ENCODE measurements around the gene SSTR4. TPM values are rescaled to one million over a fixed set of nuclear protein-coding genes. Genes with fewer than 3 reads are reported as not detected.

The SSTR4 gene
- total RNA-seq, 1 experiment from 2014 or later, result not detected

DNA sequence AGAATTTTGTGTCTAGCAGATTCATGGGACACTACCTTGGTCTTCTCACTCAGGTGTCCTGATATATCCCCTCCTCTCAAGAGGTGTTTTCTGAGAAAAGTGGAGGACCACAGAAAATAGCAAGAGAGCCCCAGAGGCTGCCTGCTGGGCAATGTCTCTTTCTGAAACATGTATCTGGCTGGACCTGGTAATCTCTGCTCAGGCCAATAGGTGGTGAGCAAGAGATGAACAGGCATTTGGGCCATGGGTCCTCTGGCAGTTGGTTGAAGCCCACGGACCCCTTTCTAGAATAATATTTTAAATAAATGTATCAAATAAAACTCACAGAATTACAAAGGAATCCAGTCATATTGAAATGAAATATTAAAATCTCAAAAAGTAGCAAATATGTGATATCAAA is 23.1 kb downstream of the SSTR4 start:
- Histone ChIP-seq H3K36me3 (no peaks in the 10 kb centered on the region), H3K9me3 (replicated peaks) (no peaks in the 10 kb centered on the region), H3K27ac (no peak overlapping the region), H3K27me3 (replicated peaks) (no peaks in the 10 kb centered on the region; the same call in 1 of the 2 replicates), H3K4me1 (replicated peaks) (peaks cover 31% of the 10 kb centered on the region), H3K4me3 (no peak overlapping the region)
- no peak for DNase-seq (ENCODE audit: low read depth in 1 of 2, low spot score in 2 of 2)

DNA sequence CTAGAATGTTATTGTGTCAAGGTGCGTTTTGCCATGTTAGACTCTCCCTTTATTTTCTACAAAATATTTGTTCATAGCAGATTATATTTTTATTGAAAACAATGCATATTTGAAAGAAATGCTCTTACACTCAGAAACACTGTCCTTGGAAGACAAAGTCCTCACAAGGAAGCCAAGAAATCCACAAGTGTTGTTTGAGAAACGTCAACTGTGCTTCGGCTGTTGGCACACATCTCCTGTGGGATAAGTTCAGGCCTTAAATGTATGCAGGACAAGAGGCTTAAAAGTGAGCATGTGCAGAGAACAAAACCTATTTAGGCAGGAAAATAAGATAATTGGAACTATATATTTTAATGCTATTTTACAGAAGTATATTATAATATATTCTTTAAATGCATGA is 23.9 kb downstream of the SSTR4 start:
- Histone ChIP-seq H3K9me3 (replicated peaks) (no peaks in the 10 kb centered on the region), H3K4me1 (replicated peaks) (peaks cover 36% of the 10 kb centered on the region), H3K36me3 (no peaks in the 10 kb centered on the region), H3K27me3 (replicated peaks) (no peaks in the 10 kb centered on the region; the same call in 1 of the 2 replicates), H3K4me3 (no peak overlapping the region), H3K27ac (no peak overlapping the region)
- DNase-seq (ENCODE audit: low read depth in 1 of 2, low spot score in 2 of 2), result no peak

DNA sequence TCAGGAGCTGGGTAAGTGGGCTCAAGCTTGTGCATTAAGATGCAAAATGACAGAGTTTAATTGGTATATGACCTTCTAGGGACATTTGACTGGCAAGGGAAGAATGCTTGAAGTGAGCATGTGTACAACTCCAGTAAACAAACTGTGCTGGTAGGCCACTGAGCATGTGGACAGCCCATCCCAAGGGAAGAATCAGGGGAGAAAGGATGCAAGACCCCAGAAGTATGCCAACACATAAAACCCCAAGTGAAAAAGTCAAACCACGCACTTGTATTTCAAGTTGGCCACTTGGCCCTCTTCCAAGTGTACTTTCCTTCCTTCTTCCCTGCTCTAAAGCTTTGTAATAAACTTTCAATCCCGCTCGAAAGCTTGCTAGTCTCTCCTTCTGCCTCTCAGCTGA is 24.7 kb downstream of the SSTR4 start:
- H3K27ac ChIP-seq, result no peak overlapping the region
- H3K27me3 ChIP-seq (replicated peaks), result no peaks in the 10 kb centered on the region; the same call in 1 of the 2 replicates
- H3K36me3 ChIP-seq, result no peaks in the 10 kb centered on the region
- no peaks in the 10 kb centered on the region for H3K9me3 ChIP-seq (replicated peaks)
- no peak overlapping the region for H3K4me3 ChIP-seq
- peaks cover 41% of the 10 kb centered on the region for H3K4me1 ChIP-seq (replicated peaks)
- no peak for DNase-seq (ENCODE audit: low read depth in 1 of 2, low spot score in 2 of 2)

DNA sequence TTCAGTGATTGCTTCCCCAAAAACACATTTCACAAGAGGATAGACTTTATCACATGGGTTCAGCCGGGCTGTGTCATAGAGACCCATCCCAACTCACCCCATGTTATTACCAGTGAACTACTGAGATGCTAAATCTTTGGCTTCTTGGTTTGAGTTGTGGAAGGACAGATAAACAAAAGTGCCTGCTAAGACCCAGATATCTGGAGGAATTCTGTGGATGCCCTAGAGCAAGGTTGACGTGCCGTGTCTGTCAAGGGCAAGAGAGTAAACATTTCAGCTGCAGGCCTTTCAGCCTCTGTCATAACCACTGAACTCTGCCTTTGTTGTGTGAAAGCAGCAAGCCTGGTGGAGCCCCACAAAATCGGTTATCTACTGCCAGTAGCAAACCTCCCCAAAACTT is 25.5 kb downstream of the SSTR4 start:
- Histone ChIP-seq H3K27ac (peak overlapping the region; percentile 63), H3K4me3 (no peak overlapping the region), H3K27me3 (replicated peaks) (no peaks in the 10 kb centered on the region; the same call in 1 of the 2 replicates), H3K4me1 (replicated peaks) (peaks cover 49% of the 10 kb centered on the region), H3K36me3 (no peaks in the 10 kb centered on the region), H3K9me3 (replicated peaks) (no peaks in the 10 kb centered on the region)
- peak; percentile 38 to 56 for DNase-seq (ENCODE audit: low read depth in 1 of 2, low spot score in 2 of 2)

DNA sequence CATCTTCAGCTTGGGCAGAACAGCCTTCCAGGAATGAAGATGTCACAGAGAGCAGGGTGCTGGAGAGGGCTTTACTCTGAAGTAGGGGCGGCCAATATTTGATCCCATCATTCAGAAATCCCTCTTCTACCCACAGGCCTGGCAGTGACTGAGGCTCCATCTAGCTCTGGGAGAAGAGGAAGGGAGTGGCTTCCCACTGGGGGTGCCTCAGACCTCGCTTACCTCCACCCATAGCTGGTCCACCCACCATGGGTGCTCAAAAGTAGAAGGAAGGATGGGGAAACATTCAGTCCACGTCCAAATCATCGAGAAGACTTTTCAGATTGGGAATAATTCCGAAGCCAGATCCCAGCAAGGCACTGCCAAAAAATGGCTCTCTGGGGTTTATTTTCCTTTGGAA is 26.1 kb downstream of the SSTR4 start:
- H3K4me3 ChIP-seq, result no peak overlapping the region
- no peak for DNase-seq (ENCODE audit: low read depth in 1 of 2, low spot score in 2 of 2)
- H3K27ac ChIP-seq, result peak overlapping the region; percentile 63
- H3K4me1 ChIP-seq (replicated peaks), result peaks cover 55% of the 10 kb centered on the region
- H3K9me3 ChIP-seq (replicated peaks), result no peaks in the 10 kb centered on the region
- no peaks in the 10 kb centered on the region for H3K27me3 ChIP-seq (replicated peaks)
- no peaks in the 10 kb centered on the region for H3K36me3 ChIP-seq

DNA sequence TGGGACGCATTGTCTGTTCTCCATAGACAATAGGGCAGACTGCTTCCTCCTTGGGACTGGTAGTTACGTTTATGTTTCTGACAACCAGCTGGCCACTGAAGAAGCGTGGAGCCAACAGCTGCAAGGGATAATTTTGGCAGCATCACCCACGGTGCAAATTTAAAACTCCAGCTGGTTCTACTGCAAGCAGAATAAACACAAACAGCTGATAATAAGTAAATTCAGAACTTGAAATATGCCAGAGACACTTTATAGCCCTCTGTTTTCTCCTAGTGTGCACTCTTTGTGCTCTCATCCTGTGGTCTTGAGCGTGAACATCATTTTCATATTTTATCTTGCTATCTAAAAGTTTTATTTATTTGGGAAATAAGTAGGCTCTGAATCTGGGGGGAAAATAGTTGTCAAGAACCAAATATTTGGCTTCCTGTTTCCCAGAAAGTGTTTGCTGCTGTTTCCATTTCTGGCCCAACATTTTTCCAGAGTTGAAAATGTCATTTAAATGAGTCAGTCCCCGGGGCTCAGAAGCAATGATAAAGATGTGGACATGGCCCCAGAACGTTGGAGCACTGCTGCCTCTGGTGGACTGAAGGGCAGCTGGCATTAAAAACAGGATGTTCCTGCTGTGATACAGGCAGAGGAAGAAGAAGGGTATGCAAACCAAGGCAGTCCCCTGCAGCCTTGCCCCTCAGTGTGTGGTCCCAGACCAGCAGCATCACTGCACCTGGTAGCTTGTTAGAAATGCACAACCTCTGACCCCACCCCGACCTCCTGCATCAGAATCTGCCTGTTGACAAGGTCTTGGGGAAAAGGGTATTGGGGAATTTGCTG is 26.8 kb downstream of the SSTR4 start:
- Histone ChIP-seq H3K9me3 (replicated peaks) (no peaks in the 10 kb centered on the region), H3K4me1 (replicated peaks) (peaks cover 56% of the 10 kb centered on the region), H3K27ac (peak overlapping the region; percentile 63), H3K4me3 (no peak overlapping the region), H3K36me3 (no peaks in the 10 kb centered on the region), H3K27me3 (replicated peaks) (no peaks in the 10 kb centered on the region)
- peak; percentile 76 to 81 for DNase-seq (ENCODE audit: low read depth in 1 of 2, low spot score in 2 of 2)

DNA sequence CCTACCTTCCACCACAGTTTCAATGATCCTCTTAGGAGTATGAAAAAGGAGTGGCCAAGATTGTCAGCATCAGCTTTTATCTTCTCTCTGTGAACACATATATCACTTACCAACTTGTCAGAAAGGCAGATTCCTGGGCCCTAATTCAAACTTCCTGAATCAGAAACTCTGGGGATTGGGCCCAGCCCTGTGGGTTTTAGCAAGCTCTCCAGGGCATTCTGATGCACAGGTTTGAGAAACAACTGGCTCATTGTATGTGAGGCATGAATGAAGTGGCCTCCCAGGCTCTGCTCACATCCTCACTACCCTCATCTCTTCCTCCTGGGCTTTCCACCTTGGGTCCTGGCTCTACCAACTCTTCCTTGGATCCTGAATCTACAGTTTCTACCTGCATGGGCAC is 27.5 kb downstream of the SSTR4 start:
- Histone ChIP-seq H3K27me3 (replicated peaks) (no peaks in the 10 kb centered on the region), H3K4me3 (no peak overlapping the region), H3K36me3 (no peaks in the 10 kb centered on the region), H3K27ac (no peak overlapping the region), H3K9me3 (replicated peaks) (no peaks in the 10 kb centered on the region), H3K4me1 (replicated peaks) (peaks cover 56% of the 10 kb centered on the region)
- no peak for DNase-seq (ENCODE audit: low read depth in 1 of 2, low spot score in 2 of 2)

DNA sequence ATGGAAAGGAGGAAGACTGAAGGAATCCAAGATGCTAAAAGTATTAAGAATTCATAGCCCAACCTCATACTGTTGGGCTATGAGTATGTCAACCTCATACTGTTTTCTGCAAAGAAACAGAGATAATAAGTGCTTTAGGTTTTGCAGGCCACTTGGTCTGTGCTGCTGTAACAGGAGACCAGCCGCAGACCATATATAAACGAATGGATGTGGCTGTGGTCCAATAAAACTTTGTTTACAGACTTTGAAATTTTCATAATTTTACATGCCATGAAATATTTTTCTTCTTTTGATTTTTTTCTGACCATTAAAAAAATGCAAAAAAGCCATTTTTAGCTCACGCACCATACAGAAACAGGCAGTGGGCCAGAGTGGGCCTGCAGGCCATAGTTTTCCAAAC is 28.1 kb downstream of the SSTR4 start:
- no peak overlapping the region for H3K4me3 ChIP-seq
- no peaks in the 10 kb centered on the region for H3K36me3 ChIP-seq
- H3K4me1 ChIP-seq (replicated peaks), result peaks cover 56% of the 10 kb centered on the region
- no peak for DNase-seq (ENCODE audit: low read depth in 1 of 2, low spot score in 2 of 2)
- no peak overlapping the region for H3K27ac ChIP-seq
- H3K9me3 ChIP-seq (replicated peaks), result no peaks in the 10 kb centered on the region
- no peaks in the 10 kb centered on the region for H3K27me3 ChIP-seq (replicated peaks)

DNA sequence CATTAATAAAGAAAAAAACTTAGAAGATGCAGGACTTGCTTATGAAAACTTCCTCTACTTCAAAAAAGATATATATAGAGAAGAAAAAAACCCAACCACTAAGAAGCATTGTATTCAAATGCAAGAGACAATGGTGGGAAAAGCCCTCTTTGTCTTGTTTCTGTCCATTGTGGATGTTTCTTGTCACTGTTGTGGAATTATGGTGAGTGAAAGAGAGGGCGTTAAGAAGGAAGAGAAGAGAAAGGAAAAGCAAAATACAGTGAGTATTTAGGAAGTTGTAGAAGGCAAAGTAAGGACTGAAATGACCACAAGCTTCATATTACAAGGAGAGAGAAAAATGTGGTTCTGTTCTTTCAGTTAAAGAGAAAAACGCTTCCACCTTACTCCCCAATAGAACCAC is 28.5 kb downstream of the SSTR4 start:
- Histone ChIP-seq H3K27me3 (replicated peaks) (no peaks in the 10 kb centered on the region), H3K36me3 (no peaks in the 10 kb centered on the region), H3K4me3 (no peak overlapping the region), H3K4me1 (replicated peaks) (peaks cover 56% of the 10 kb centered on the region), H3K27ac (no peak overlapping the region), H3K9me3 (replicated peaks) (no peaks in the 10 kb centered on the region)
- no peak for DNase-seq (ENCODE audit: low read depth in 1 of 2, low spot score in 2 of 2)

DNA sequence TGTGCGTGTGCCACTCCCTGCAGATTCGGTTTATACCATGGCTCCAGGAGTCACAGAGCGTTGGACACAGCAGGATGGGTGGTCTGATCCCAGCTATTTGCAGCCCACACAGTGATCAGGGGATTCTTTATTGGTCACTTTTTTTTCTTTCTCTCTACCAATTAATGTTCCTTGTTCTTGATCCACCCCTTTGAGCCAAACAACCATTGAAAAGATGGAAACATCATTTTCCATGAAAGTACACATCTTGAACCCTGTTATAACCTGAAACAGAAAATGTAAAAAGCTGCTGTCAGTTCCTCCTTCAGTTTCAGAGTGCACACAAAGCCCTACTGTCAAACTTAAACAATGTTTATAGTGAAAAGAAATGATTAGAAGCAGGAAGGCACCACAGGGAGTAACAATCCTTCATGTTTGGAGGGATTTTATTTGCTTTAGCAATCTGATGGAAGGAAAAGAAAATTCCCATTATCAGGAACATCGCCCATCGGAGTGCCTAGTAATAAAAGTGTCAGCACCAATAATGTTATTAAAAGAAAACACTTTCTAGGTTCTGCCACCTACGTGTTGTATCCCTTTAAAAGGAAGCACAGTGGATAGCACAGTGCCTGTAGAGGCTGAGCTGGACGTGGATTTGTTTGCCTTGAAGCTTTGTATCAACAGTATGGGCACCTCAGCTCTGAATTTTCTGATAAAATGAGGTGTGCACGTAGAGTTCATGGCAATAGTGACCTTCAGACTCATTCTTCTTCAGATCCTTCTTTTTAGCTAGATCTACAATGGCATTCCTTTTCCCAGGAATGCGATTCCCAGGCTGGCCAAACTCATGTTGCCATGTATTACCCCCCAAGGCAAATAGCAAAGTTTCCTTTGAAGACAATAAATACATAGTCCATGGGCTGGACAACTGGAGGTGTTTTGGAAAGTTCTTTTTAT is 30.4 kb downstream of the SSTR4 start:
- H3K27ac ChIP-seq, result no peak overlapping the region
- peak in 1 of 2 experiments; percentile 14 for DNase-seq (ENCODE audit: low read depth in 1 of 2, low spot score in 2 of 2)
- H3K4me3 ChIP-seq, result no peak overlapping the region
- no peaks in the 10 kb centered on the region for H3K36me3 ChIP-seq
- no peaks in the 10 kb centered on the region for H3K9me3 ChIP-seq (replicated peaks)
- H3K4me1 ChIP-seq (replicated peaks), result peaks cover 47% of the 10 kb centered on the region
- no peaks in the 10 kb centered on the region for H3K27me3 ChIP-seq (replicated peaks)

DNA sequence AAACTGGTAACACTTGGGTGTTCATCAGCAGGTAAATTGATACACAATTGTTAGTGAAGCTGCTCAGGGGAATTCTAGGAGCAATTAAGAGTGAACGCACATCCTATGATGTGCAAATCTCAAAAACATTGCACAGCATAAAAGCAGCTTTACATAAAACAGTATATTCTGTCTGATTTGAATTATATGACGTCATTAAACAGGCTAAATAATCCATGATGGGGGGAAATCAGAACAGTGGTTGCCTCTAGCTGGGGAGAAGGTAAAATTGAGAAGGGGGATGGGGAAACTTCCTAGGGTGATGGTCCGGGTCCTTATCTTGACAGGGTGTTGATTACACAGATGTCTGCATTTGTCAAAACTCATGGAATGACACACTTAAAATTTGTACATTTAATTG is 31.7 kb downstream of the SSTR4 start:
- Histone ChIP-seq H3K36me3 (no peaks in the 10 kb centered on the region), H3K4me1 (replicated peaks) (peaks cover 35% of the 10 kb centered on the region), H3K4me3 (no peak overlapping the region), H3K27me3 (replicated peaks) (no peaks in the 10 kb centered on the region), H3K27ac (no peak overlapping the region), H3K9me3 (replicated peaks) (no peaks in the 10 kb centered on the region)
- DNase-seq (ENCODE audit: low read depth in 1 of 2, low spot score in 2 of 2), result no peak

DNA sequence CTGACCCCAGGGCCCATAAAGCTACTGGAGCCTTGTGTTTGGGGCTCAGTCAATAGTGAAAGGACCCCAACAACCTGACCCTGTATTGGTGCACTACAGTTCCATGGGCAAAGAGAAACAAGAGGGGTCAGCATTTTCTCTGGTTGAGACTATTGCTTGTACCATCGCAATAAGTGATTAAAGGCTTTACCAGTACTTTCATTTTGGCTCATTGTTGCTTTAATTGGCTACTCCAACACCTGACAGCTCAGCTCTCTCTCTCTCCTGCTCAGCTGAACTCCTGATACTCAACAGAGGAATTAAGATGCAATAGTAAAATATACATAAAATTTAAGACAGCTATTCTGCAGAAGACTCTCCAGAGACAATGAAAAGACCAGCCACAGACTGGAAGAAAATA is 33.2 kb downstream of the SSTR4 start:
- no peaks in the 10 kb centered on the region for H3K9me3 ChIP-seq (replicated peaks)
- no peak for DNase-seq (ENCODE audit: low read depth in 1 of 2, low spot score in 2 of 2)
- no peaks in the 10 kb centered on the region for H3K27me3 ChIP-seq (replicated peaks)
- H3K36me3 ChIP-seq, result no peaks in the 10 kb centered on the region
- no peak overlapping the region for H3K4me3 ChIP-seq
- H3K27ac ChIP-seq, result no peak overlapping the region
- H3K4me1 ChIP-seq (replicated peaks), result peaks cover 36% of the 10 kb centered on the region

DNA sequence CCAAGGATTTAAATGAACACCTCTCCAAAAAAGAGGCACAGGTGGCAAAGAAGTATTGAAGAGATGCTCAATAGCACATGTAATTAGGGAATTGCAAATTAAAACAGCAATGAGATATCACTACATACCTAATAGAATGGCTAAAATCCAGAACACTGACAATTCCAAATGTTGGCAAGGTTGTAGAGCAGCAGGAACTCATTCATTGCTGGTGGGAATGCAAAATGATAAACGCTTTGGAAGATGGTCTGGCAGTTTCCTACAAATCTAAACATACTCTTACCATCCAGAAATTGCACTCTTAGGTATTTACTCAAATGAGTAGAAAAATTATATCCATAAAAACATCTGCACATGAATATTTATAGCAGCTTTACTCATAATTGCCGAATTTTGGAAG is 34.0 kb downstream of the SSTR4 start:
- DNase-seq (ENCODE audit: low read depth in 1 of 2, low spot score in 2 of 2), result no peak
- Histone ChIP-seq H3K27ac (no peak overlapping the region), H3K9me3 (replicated peaks) (no peaks in the 10 kb centered on the region), H3K4me3 (no peak overlapping the region), H3K4me1 (replicated peaks) (peaks cover 35% of the 10 kb centered on the region), H3K27me3 (replicated peaks) (no peaks in the 10 kb centered on the region), H3K36me3 (no peaks in the 10 kb centered on the region)

DNA sequence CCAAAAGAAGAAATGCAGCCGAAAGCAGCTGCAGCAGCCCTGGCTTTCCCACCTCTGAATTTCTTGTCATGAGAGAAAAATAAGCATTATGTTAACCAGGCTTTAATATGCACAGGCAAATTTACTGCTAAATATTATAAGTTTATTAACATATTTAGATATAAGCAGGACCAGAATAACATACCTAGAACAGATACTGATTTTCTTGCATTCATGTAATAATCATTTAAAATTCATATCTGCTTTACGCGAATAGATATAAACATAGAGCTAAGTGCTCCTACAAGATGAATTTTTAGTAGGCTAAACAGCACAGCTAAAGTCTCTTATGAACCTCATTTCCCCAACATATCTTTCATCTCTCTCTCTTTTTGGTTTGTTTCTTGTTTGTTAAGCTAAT is 36.3 kb downstream of the SSTR4 start:
- H3K27ac ChIP-seq, result no peak overlapping the region
- no peaks in the 10 kb centered on the region for H3K36me3 ChIP-seq
- H3K27me3 ChIP-seq (replicated peaks), result no peaks in the 10 kb centered on the region
- peaks cover 15% of the 10 kb centered on the region for H3K4me1 ChIP-seq (replicated peaks)
- H3K9me3 ChIP-seq (replicated peaks), result no peaks in the 10 kb centered on the region
- no peak for DNase-seq (ENCODE audit: low read depth in 1 of 2, low spot score in 2 of 2)
- H3K4me3 ChIP-seq, result no peak overlapping the region
